Fibroblast of skin of scalp (primary cell): ENCODE data around the gene LSR. TPM values are rescaled to one million over a fixed set of nuclear protein-coding genes. Genes with fewer than 3 reads are reported as not detected.

Experiments used
- DNase-seq: peaks from one replicate; pipeline ENCODE4 v3.0.0-alpha.2; 2013
- polyA plus RNA-seq, 2 experiments: library from polyadenylated mRNA; unstranded; fragments of 120-200 nt; gene quantifications; one replicate each; pipeline ENCODE4 v1.2.1, GENCODE V29; 2013; ENCODE audit not compliant: insufficient read length in 2 of 2

Gene LSR, protein sequence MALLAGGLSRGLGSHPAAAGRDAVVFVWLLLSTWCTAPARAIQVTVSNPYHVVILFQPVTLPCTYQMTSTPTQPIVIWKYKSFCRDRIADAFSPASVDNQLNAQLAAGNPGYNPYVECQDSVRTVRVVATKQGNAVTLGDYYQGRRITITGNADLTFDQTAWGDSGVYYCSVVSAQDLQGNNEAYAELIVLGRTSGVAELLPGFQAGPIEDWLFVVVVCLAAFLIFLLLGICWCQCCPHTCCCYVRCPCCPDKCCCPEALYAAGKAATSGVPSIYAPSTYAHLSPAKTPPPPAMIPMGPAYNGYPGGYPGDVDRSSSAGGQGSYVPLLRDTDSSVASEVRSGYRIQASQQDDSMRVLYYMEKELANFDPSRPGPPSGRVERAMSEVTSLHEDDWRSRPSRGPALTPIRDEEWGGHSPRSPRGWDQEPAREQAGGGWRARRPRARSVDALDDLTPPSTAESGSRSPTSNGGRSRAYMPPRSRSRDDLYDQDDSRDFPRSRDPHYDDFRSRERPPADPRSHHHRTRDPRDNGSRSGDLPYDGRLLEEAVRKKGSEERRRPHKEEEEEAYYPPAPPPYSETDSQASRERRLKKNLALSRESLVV
- 3.3 TPM for polyA plus RNA-seq (2013, experiment 1 of 2; ENCODE audit: insufficient read length)
- polyA plus RNA-seq (2013, experiment 2 of 2; ENCODE audit: insufficient read length), result 2.2 TPM

DNA sequence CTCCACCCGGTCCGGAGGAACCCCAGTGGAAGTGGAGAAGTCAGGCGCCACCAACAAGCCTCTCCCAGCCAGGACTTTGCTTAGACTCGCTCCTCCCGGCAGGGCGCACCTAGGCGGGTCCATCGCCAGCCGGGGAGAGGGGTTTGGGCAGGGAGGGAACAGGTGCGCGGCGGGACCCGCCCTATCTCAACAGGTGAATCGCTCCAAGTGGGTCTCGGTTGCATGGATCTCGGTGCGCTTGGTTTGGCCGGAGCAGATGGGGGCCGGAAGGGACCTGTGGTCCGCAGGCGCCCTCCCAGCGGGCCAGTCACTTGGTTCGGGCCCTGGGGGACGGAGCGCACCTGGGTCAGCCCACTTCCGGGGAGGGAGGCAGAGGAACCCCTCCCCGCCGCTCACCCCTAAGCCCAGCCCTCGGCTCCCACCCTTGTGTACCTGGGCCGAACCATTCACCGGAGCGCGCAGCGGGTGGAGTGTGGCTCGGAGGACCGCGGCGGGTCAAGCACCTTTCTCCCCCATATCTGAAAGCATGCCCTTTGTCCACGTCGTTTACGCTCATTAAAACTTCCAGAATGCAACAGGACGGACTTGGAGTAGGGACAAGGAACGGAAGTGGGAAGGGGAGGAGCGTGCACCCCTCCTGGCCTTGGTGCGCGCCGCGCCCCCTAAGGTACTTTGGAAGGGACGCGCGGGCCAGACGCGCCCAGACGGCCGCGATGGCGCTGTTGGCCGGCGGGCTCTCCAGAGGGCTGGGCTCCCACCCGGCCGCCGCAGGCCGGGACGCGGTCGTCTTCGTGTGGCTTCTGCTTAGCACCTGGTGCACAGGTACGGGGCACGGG is at the start of gene LSR:
LSR (plus strand) TSS at position 693 of the 836 bp plus-strand sequence; CDS start at position 714, 21 bp downstream.
- no peak for DNase-seq

DNA sequence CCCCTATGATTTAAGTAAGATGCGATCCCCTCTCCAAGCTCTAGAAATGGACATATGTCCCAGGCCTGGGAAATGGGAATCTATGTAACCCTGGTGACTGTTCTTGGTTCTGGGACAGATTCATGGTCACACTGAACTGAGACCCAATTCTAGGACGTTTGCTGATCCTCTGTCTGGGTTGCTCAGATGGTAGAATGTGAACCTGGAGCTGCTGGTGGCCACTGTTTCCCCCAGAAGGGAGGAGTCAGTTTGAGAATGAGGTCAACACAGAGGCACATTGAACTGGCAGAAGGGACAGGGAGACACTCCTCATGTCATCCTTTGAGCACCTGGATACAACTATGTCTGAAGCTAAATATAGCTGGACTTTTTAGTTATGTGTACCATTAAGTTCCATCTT is 49.3 kb upstream of the LSR start:
- no peak for DNase-seq

DNA sequence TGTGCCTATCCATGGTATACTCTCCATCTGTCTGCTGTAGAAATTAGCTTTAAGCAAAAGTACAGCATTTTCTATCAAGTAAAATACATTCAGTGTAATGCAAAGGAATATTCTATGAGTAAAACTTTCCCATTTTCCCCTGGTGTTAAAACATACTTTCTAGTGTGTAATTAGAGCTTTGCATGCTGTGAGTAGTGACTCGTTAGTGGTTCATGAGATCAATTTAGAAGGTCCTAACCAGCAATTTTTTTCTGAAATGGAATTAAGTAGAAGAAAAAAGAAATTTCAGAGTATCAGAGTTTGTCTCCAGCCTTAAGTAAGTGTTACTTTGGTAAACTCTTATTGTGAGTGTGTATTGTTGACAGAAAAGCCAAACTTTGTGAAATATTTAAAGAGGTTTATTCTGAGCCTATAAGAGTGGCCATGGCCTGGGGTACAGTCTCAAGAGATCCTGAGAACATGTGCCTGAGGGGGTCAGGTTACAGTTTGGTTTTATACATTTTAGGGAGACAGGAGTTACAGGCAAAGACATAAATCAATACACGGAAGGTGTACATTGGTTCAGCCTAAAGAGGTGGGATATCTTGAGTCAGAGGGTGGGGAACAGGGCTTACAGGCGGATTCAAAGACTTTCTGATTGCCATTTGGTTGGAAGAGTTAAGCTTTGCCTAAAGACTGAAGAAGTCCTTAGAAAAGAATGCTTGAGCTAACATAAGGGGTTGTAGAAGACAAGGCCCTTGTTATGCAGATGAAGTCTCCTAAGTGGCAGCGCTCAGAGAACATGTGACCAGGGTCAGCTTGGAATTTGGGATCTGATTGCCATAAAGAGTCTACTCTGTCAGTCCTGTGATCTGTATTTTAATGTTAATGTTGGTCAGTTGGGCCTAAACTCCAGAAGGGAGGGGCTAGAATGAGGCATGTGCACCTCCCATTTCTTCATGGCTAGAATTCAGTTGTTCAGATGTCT is 45.8 kb upstream of the LSR start:
- DNase-seq, result no peak

DNA sequence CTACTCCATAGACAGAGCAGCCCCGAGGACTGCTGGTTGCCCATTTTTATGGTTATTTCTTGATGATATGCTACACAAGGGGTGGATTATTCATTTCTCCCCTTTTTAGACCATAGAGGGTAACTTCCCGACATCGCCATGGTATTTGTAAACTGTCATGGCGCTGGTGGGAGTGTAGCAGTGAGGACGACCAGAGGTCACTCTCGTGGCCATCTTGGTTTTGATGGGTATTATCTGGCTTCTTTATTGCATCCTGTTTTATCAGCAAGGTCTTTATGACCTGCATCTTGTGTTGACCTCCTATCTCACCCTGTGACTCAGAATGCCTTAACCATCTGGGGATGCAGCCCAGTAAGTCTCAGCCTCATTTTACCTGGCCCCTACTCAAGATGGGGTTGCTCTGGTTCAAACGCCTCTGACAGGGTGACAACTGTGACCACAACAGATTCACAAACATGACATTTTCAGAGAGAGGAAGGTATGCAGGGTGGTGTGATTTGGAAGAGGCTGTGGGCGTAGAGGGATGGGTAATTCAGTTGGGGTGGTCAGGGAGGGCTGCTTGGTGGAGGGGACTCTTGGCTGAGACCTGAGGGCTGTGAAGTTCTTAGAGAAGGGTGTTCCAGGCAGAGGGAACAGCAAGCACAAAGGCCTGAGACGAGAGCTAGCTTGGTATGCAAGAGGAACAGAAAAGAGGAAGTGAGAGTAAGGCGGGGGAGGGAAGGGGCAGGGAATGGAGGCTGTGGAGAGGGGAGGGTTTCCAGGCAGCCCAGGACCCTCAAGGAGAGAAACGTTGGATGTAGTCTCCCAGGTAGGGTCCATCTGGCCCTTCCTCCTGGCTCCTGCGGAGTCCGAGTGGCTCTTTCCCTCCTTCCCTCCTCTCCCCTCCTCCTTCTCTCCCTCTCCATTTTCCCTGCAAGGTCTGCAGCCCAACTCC is 43.7 kb upstream of the LSR start:
- DNase-seq, result no peak

DNA sequence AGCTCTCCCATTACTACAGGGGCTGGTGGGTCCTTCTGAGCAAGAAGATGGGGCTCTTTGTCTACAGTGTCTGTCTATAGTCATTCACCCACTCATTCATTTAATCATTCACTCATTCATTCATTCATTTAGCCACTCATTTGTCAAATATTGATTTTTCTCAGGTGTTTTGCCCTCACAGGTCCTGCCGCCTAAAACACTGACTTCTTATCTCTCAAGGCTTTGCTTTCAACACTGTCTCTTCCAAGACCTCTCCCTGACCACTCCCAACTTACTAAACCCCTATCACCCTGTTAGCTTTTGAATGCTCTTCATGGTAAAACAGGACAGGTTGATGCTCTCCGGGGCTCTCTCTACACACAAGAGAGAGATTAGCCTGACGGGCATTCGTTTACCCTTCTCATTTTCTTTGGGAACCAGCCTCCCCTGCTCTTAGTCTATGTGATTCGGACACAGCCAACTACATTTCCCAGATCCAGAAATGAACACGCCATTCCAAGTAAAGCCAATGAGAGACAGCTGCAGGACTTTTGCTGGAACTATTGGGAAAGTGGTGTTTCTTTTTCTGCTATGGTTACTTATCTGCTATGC is 43.0 kb upstream of the LSR start:
- no peak for DNase-seq

DNA sequence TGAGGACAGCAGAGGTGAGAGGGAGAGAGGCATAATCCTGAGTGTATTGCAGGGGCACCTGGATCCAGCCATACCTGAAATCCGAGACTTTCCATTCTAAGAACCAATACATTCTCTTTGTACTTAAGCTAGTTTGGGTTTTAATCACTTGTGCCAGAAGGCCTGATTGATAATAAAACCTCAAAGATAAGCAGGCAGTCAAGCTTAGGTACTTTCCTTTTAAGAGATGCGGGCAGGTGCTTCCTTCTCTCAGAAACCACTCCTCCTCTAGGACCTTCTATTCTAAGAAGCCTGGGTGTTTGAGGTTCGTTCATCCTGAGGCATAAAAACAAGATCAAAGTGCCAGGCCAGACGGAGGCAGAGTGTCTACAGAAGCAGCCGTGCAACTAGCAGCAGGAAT is 42.4 kb upstream of the LSR start:
- no peak for DNase-seq

DNA sequence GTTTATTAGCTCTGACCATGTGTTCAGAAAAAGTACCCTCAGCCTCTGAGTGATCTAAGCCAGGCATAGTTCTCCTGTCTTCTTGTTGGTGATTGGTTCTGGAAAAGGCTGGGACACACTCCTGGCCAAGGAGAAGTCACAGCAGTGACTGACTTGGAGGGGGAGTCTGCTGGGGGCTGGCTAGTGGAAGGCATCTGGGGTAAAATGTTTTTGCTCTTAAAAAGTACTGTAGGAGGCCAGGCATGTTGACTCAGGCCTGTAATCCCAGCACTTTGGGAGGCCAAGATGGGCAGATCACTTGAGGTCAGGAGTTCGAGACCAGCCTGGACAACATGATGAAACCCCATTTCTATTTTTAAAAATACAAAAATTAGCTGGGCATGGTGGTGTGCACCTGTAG is 41.9 kb upstream of the LSR start:
- no peak for DNase-seq

DNA sequence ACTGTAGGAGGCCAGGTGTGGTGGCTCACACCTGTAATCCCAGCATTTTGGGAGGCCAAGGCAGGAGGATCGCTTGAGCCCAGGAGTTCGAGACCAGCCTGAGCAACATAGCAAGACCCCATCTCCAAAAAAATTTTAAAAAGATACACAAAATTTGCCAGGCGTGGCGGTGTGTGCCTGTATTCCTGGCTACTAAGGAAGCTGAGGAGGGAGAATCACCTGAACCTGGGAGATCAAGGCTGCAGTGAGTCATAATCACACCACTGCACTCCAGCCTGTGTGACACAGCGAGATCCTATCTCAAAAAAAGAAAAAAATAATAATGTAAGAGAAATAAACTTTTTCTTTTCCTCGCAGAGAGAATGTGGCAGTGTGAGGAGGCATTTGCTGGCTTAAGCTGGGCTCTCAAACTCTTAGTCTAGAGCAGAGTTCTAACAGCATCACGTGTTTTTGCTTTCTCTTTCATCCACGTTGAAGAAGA is 41.4 kb upstream of the LSR start:
- no peak for DNase-seq

DNA sequence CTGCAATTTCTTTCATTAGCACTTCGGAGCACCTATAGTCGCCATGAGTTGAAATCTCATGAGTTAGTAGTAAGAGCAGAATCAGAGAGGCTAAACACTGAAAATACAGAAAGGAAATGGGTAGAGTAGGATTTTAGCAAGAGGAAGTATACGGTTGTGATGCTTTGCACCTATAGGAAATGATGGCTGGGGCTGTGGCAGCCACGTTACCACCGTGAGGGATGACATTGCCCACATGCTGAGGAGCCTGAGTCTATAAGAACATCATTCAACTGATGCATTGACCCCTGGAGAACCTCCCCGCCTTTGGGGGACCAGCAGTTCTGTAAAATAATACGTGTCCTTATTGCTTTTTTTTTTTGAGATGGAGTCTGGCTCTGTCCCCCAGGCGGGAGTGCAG is 40.7 kb upstream of the LSR start:
- no peak for DNase-seq

DNA sequence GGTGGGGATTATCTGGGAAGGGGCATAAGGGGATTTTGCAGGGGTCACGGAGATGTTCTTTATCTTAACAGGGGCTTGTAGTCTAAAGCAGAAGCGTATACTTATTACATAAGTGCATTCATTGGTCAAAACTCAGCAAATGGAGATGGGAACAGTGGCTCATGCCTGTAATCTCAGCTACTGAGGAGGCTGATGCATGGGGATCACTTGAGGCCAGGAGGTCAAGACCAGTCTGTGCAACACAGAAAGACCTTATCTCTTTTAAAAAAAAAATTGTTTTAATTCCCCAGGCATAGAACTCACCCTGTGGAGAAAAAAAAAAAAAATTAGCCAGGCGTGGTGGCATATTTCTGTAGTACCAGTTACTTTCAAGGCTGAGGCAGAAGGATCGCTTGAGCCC is 39.2 kb upstream of the LSR start:
- DNase-seq, result no peak

DNA sequence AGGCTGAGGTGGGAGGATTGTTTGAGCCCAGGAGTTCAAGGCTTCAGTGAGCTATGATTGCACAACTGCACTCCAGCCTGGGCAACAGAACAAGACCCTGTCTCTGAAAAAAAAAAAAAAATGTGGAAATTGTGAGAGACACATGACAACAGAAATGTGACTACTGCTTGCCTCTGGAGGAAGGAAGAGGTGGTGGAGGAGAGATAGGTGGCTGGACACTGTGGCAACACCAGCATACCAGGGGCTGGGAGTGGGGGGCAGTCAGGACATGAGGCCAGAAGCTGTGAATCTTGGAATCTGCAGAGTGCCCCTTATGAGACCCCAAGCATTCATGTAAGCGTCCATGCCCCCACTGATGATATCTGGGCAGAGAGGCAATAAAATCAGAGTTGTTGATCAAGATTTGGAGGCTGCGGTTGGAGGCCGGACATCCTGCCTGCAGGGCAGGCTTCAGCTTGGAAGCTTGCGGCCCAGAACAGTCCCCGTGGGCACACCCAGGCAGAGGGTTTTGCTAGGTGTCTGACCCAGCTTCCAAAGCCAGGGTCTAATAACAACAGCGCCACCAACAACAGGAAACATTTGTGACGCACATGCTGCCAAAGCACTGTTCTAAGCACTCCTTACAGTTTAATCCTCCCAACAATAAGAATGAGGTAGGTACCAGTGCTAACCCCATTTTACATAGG is 37.1 kb upstream of the LSR start:
- DNase-seq, result no peak

DNA sequence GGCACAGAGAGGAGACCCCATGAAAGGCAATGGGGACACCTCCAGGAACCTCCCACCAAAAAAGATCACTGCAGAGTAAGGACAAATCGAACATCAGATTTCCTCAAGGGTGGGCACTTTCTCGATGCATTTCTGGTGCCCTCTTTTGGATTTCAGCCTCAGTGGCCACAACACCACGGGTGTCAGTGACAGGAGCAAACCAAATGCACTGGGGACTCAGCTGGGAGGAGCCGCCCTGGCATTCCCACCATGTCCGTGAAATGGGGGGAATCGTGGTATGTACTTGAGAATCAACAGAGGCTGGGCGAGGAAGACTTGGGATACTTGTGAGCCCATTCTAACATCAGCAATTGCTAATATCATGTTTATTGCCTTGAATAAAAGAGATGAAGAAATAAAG is 36.6 kb upstream of the LSR start:
- DNase-seq, result no peak

DNA sequence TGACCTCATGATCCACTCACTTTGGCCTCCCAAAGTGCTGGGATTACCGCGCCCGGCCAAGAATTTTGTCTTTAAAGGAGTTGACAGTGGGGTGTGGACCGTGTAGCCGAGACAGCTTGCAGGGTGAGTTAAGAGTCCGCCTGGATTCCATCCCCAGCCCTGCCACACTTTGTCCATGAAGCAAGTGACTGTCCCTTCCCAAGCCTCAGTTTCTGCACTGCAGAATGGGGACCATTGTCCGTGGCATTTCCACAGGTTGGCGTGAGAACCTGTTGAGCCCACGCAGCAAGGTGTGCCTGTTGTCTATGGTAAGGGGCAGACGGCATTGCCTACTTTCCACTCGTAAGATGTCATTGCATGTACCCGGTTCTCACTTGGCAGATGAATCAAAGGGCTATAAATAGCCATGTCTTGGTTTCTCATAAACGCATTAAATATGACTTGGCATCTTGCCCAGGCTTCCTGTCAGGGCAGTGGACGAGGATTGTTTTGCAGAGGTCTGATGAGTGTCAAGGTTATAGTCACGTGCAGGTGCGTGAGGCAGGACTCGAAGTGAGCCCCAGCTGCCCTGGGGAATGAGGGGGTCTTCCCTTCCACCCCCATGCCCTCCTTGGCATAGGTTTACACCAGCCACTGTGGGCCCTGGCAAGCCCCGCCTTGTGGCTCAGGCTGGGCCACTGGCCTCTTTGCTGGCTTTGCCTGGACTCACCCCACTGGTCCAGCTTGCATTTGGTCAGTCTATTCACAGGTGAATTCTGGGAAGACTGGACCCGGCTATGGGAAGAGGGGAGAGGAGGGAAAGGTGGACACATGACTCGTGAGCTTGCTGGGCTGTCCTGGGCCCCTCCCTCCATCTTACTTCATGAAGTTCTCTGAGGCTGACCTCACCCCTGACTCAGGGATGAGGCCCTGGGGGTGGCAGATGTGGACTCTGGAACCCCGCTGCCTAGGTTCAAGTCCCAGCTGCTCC is 34.9 kb upstream of the LSR start:
- DNase-seq, result peak; percentile 60

DNA sequence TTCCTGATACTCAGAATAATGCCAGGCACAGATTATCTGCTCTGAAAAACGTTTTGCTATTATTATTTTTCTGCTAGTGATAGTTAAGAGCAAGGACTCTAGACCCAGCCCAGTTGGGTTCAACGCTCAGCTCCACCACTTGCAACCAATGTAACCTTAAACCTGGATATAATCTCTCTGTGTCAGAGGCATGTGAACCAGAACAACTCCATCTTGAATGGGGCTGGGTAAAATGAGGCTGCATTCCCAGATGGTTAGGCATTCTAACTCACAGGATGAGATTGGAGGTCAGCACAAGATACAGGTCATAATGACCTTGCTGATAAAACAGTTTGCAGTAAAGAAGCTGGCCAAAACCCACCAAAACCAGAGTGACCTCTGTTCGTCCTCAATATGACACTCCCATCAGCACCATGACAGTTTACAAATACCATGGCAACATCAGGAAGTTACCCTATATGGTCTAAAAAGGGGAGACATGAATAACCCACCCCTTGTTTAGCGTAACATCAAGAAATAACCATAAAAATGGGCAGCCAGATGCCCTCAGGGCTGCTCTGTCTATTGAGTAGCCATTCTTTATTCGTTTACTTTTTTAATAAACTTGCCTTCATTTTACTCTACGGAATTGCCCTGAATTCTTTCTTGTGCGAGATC is 33.9 kb upstream of the LSR start:
- DNase-seq, result no peak

DNA sequence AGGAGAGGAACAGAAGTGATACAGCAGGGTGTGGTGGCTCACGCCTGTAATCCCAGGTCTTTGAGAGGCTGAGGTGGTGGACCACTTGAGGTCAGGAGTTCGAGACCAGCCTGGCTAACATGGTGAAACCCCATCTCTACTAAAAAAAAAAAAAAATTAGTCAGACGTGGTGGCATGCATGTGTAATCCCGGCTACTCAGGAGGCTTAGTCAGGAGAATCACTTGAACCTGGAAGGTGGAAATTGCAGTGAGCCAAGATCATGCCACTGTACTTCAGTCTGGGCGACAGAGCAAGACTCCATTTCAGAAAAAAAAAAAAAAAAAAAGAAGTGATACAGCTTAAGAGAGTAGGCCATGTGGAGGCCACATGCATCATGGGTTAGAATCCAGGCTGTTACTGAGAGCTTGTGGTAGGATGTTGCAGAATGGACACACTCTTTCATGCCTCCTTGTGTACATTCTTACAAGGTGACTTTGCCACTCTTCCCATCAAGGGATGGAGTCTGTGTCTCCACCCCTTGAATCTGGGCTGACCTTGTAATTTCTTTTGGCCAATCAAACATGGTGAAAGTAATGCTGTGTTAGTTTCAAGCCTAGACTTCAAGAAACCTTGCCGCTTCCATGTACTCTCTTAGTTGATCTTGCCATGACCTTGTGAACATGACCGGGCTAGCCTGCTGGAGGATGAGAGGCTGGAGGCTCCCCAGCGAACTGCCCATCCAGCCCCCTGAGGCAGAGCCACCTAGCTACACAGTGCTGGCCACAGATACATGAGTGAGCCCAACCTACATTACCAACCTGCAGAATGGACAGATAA is 32.6 kb upstream of the LSR start:
- DNase-seq, result no peak

DNA sequence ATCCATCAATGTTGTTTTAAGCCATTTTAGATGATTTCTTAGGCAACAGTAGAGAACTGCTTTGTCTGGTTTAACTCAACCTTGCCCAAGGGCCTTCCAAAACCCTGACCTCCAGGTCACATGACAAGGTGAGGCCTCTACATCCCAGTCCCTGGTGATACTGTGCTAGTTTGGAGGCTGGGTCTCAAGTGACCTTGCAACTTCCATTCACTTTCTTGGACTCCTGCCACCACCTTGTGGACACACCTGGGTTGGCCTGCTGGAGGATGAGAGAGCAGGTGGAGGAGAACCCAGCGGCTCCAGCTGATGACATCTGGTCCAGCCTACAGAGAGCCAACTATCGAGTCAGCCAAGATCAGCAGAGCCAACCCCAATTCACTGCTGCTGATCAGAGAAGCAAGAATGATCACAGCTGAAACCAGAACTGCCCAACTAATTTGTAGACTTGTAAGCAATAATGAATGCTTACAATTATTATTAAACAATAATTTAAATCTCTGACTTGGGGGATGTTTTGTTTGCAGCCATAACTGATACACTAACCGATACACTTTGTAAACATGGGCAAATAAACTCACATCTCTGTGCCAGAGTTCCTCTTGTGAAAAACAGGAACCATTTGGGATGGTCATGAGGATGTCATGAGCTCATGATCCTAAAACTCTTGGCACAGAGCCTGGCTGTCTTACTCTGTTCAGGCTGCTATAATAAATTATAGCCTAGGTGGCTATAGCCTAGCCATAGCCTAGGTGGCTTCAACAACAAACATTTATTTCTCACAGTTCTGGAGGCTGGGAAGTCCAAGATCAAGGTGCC is 31.8 kb upstream of the LSR start:
- DNase-seq, result no peak
